Activated CD8-positive, alpha-beta memory T cell treated with anti-CD3 and anti-CD28 coated beads, Interleukin-2, amount 50 U/mL, for 24 hours (primary cell): Measurements from ENCODE around the gene SPATA46.
"Not testable (repeated sequence)": the region's sequence is repeated elsewhere in the genome, so short reads cannot be mapped to it uniquely, and the experiment has no call there.

Experiments used
- DNase-seq: peaks from one replicate; pipeline ENCODE4 v3.0.0-alpha.2; 2020; ENCODE audit errors: extremely low read depth

SPATA46 gene

DNA sequence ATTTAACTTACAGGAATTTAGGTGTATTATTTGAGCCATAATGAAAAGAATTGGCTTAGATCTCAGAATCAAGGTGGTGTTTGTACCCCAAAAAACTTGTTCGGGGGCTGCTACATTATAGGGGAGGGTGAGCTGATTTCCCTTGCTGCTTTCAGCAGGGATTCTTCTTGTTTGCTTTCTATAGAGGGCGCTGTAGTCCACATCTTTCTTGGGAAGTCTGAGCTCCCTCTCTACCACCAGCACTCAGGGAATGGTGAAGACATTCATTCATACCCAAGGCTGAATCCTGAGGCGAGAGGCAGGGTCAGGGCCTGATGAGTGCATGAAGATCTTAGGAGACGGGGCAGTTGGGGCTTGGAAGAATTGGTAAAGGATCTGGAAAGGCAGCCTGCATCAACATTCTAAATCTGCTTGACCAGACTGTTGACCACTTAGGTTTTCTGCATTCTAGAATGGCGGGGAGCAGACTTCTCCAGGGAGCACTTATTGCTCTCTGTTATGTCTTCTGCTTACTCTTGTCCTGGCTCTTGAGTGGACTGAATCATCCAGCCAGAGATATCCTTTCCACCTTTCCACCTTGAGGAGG is 18.9 kb downstream of the SPATA46 start:
- DNase-seq: no peak

DNA sequence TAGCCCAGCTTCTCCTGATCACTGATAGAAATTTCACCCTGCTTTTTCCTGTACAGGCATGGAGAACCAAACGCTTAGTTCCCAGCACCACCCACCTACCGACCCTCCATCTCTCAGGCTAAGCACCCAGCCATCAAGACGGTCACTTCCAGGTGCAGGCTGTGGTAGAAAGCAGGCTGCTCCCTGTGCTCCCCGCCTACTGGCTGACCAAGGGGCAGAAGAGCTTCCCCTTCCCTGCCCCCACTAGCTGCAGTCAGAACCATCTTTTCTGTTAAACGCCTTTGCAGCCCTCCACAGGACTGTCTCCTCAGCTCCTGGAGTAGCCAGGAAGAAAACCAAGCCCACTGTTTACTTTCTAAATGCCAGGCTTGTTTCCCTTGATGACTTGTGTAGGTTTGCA is 23.0 kb downstream of the SPATA46 start:
- DNase-seq: no peak

DNA sequence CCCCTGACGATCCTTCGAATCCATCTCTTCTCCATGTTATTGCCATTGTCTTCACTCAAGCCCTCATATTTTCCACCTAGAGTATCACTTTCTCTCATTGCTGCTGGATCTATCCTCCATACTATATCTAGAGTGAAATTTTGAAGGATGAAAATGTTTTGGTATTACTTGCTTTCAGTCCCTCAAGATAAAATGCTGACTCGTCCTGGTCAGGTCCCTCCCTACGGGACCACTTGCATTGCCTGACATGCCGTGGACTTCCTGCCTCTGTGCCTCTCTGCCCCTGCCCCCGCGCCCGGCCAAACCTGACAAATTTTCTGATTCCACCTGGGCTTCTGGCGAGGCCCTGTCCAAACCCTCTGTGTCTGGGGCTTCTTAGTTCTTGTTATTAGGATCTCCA is 23.6 kb downstream of the SPATA46 start:
- DNase-seq: no peak

DNA sequence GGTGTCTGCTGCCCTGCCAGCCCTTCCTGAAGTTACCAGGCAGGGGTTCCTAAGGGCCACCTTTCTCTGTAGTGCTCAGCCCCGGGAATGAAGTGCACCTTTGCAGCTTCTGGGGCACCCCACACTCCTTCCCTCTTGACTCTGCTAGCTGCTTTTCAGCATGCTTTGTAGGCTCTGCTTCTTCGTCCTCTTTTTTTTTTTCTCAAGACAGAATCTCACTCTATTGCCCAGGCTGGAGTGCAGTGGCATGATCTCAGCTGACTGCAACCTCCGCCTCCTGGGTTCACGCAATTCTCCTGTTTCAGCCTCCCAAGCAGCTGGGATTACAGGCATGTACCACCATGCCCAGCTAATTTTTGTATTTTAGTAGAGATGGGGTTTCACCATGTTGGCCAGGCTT is 24.8 kb downstream of the SPATA46 start:
- not testable (repeated sequence) for DNase-seq

DNA sequence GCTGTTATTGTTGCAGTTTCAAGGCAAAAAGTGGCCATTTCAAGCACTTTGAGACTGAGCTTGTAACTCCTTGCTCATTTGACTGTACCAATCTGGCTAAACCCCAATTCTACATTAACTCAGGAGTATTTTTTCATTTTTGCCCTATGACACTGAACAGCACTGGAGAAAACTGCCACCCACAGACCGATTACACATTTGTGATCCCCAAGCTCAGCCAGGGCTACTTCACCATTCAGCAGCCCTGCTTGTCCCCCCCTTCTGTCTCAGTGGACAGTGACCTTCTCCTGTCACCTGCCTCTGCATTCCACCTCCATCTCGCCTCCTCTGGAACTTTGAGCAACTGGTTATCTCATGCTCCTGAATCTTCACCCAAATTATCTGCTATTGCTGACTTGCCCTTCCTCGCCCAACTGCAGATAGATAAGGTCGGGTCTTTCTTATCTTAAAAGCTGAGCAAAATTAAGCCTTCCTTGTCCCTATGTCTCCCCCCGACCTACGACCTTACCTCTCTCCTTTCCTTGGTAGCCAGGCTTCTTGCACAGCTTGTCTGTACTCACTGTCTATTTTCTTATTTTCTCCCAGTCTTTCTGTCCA is 25.3 kb downstream of the SPATA46 start:
- no peak for DNase-seq

DNA sequence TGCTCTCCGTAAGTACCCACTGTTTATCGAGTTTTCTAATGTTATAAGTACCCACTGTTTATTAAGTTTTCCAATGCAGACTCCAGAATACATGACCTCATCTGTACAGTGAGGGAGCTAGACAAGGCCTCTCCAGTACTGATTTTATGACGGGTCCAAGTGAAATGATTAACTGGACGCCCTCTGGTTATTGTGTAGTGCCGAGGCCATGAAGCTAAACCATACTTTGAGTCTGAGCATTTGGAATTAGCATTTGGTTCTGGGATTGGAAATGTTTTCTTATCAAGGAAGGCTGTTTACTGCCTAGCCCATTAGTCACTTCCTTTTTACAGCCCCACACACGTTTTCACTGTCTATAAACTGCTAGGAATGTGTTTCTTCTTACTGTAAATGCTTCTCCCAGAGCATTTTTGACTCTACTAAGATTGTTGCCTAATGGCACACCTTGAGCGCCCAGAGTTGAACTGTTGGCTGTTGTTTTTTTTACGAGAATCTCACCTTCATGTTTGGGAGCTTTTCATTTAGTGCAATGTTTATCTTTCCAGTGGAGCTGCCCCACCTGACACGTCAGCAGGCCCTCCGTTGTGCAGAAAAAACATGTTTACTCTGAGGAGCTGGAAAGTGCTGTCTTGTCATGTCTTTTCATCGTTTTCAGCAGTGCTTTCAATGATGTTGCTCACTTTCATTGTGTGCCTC is 26.9 kb downstream of the SPATA46 start:
- no peak for DNase-seq

DNA sequence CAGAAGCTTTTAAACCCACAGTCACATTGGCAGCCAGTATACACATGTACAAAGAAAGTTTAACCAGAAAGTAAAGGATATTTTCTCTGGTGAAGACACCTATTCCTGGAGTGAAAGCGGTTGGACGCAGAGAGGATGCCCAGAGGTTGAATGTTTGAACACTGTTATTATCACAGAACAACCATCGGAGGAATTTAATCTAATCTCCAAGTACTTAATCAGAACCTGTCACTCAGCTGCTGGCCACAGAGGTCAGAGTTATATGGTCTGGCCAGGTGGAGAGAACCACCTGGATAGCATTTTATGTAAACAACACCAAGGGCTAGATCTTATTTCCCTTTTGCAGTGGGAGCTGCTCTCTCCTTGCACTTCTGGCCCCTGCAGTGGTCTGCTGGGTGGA is 29.4 kb downstream of the SPATA46 start:
- DNase-seq: no peak

DNA sequence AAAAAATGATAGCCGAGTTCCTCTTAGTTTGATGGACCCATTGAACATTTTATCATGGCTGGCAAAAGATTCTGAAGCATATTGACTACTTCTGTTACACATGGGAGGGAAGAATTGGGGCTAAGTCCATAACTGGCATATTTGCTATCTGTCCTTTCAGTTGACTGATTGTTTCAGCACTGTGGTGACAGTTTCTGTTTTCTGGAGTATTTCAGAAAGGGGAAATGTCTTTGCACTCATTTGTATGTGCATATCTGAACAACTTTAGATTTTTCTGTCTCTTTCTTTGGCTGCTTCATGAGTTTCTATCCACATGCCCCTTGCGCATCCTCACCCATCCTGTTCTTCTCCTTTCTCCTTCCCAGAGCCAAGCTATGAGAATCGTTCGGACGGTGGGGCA is 33.2 kb downstream of the SPATA46 start:
- no peak for DNase-seq

DNA sequence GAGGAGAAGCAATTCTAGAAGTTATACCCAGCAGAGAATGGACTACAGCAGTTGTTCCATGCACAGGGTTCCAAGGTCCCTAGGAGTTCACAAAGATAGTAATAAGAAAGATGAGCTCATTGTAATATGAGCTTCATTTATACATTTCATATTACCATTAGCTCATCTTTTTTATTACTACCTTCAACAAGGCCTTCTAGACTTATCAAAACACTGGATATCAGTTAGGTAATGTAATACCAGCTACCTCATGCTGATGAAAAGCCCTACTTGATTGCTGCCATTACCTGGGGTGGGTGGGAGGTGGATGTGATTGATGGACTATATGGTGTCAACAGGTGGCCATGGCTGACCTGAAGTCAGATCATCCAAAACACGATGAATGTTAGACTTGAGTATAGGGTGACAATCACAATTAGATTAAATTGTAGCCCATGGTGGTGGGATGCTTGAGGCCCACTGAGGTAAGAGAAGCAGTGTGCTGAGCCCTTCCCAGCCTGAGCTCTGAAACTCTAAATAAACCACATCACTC is 34.1 kb downstream of the SPATA46 start:
- DNase-seq: no peak

DNA sequence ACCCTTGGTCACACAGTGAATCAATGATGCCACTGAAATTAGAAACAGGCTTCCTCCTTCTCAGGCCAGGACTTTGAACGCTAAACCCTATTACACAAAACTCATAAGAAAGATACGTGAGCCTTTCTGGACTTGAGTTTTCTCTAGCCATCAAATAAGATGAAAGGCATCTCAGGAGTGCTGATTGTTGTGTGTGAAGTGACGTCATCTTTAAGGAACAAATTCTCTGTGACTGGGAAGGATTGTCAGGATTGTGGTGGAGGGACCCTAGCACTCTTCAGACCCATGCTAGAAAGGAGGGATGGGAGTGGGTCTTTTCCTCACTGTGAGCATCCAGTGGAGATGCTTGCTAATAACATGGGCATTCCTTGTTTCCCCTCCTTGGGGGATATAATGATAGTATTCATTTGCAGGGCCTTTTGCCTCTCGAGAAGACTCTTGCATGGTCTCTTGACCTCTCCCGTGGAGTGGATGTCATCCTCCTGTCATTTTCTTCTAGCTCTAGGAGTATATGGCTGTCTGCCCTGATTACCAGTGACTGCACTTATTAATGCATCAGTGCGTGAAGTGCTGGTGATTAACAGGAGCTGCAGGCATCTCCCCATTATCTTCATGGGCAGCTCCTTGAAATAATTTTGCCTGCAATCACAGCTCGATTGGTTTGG is 39.9 kb downstream of the SPATA46 start:
- no peak for DNase-seq

DNA sequence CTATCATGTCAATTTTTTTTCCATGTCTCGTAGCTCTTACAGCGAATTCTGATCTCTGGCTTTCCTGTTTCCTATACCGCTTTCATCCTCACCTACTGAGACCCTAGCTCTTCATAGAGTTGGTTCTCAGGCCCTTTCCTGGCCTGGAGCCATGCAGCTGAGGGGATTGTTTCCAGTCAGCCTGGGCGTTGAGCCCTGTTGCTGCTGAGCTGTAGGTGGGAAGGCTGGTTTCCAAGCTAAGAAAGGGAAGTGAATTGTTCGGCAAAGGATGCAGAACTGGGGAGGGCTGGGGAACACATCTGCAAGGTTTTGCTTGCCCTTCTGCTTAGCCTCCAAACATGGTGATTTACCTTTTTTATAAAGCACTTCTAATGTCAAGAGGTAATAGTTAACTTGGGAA is 41.5 kb downstream of the SPATA46 start:
- no peak for DNase-seq

DNA sequence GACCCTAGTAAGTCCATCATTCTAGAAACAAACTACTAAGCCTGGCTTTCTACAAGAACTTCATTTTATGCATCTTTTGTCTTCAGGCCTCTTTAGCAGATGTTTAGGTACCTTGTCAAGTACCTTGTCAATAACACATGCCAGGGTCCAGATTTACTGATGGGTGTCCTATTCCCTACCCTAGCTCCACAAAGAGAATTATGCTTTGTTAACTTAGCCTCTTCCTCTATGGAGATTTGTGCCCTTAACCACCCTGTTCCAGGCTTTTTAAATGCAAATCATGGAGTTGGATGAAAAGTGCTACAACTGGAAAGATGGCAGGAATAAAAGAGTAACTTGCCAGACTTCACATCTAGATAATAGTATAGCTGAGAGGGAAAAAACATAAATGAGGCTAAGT is 42.7 kb downstream of the SPATA46 start:
- no peak for DNase-seq

DNA sequence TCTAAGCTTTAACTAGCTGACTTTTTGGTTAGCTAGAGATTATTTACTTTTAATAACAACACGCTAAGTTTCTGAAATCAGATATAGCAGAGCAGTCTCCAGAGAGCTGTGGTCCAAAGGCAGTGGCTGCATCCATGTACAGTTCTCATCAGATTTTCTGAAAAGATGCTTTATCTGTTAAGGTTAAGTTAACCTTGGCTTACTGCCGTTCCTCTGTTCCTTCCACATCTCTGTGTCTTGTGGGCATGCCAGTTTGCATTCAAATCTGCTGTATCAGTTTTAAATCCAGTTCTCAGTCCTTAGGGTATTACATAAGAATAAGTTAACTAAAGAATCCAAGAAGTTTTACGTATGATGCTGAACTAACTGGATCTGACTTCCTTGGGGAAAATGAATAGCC is 46.8 kb downstream of the SPATA46 start:
- DNase-seq: no peak

DNA sequence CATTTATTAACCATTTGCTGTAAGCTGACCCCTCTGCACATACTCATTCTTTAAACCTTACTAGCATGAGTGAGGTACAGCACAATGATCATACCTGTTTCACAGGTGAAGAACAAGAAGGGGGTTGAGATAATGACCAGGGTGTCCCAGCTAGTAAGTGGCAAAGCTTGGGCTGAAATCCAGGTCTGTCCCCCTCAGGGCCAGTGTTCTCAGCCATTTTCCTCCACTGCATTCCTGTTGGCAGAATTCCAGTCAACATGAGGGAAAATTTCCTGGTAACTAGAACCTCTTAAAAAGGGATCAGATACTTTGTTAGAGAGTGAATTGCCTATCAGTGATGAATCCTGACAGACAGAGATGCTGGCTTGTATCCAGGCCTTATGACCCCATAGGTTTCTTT is 48.1 kb downstream of the SPATA46 start:
- no peak for DNase-seq

DNA sequence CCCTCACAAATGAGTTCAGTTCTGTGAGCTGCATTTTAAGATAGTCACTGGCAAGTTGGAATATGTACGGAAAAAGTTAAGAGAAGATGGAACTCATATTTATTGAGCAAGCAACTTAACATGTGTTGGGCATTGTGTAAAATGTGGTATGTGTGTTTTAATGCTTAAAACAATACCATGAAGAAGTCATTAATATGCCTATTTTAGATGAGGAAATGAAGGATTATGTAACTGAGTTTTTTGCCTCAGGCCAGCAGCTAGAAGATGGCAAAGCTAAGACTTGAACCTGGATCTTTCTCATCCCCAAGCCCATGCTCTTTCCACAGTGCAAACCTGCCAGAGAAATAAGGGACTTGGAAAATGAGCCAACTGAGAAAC is 48.9 kb downstream of the SPATA46 start:
- DNase-seq: no peak

DNA sequence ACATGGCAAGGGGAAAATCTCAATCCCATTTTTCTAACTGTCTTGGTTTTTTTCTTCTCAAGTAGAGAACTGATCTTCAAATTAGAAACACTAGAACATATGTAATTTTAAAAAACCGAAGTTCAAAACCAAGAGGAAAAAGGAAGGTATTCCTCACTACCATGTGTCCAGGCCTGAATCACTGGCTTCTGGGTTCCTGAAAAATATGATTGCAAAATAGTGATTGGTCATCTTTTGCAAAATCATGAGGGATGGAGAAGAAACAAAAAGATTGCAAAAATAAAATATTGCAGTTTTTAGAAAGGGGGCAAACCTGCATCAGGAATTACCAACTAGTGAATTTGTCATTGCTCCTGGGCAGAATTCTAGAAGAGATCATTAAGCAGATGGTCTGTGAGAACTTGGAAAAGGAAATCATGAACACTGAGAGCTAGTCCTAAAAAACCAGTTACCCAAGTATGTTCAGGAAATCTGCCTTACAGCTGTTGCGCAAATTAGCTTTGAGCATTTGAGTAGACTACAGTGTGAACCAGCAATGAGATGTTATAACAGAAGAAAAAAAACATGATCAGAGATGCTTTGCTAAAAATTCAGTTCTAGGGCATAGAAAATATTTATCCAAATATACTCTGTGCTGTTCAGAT is 49.4 kb downstream of the SPATA46 start:
- no peak for DNase-seq

DNA sequence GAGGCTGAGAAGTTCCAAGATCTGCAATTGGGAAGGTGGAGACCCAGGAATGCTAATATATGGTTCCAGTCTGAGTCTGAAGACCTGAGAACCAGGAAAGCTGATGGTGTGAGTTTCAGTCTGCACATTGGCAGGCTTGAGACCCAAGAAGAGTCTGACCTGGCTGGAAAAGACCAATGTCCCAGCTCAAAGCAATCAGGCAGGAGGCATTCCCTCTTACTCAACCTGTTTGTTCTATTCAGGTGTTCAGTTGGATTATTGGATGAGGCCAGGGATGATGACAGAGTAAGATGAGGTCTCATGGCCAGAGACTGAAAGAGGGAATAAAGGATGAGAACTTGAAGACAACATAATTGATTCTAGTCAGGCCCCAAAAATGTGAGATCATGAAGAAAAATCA is 50.1 kb downstream of the SPATA46 start:
- no peak for DNase-seq

DNA sequence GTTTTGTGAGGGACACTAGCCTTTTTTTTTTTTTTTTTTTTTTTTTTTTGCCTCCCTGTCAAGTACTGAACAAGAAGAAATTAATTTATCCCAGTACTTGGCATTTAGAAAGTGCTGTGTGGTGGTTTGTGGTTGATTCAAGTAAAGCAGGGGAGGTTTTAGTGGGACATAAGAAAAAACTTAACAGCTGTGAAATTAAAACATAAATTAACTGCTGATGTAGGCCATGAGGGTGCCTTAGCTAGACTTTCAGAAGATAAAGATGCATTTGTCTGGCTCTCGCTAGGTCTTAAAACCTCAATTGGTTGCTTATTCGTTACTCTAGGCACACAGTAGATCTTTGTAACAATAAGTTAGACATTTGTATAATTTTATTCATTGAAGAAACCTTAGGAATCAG is 52.3 kb downstream of the SPATA46 start:
- DNase-seq: no peak
